H9 (cell line): ENCODE data around the gene GRIA1. TPM values are rescaled to one million over a fixed set of nuclear protein-coding genes. Genes with fewer than 3 reads are reported as not detected.
A peak's percentile ranks its signal among the peaks of the same experiment; 100 is the strongest.

Experiments used
- DNase-seq: peaks from one replicate; pipeline ENCODE4 v3.0.0-alpha.2; 2017
- H2AFZ ChIP-seq: one replicate; pipeline ENCODE4 v1.6.1; 2013; ENCODE audit warnings: mild to moderate bottlenecking, low read length, control low read depth, moderate library complexity
- H2AK5ac ChIP-seq: 2 replicates; pipeline ENCODE4 v1.6.1; 2013; ENCODE audit warnings: low read length, control low read depth, mixed read lengths; ENCODE audit not compliant: insufficient read length
- H2BK120ac ChIP-seq: one replicate; pipeline ENCODE4 v1.6.1; 2013; ENCODE audit warnings: low read depth, mild to moderate bottlenecking, low read length, control low read depth, inconsistent platforms; ENCODE audit not compliant: poor library complexity, severe bottlenecking
- H2BK12ac ChIP-seq: 2 replicates; pipeline ENCODE4 v1.6.1; 2013; ENCODE audit warnings: low read length, control low read depth, mixed read lengths, low read depth; ENCODE audit not compliant: insufficient read length
- H2BK15ac ChIP-seq: 2 replicates; pipeline ENCODE4 v1.6.1; 2013; ENCODE audit warnings: low read depth, low read length, control low read depth
- H2BK20ac ChIP-seq: one replicate; pipeline ENCODE4 v1.6.1; 2013; ENCODE audit warnings: low read depth, mild to moderate bottlenecking, low read length, control low read depth, inconsistent platforms; ENCODE audit not compliant: poor library complexity, severe bottlenecking
- H2BK5ac ChIP-seq: 2 replicates; pipeline ENCODE4 v1.6.1; 2013; ENCODE audit warnings: low read length, control low read depth, mixed read lengths; ENCODE audit not compliant: insufficient read length
- H3K14ac ChIP-seq: 2 replicates; pipeline ENCODE4 v1.6.1; 2013; ENCODE audit warnings: low read length, control low read depth; ENCODE audit not compliant: insufficient read depth
- H3K18ac ChIP-seq: 2 replicates; pipeline ENCODE4 v1.6.1; 2013; ENCODE audit warnings: low read depth, mild to moderate bottlenecking, mixed read lengths, low read length, control low read depth; ENCODE audit not compliant: insufficient read length
- H3K23ac ChIP-seq: 2 replicates; pipeline ENCODE4 v1.6.1; 2013; ENCODE audit warnings: low read length, control low read depth, mixed read lengths, low read depth; ENCODE audit not compliant: insufficient read length
- H3K23me2 ChIP-seq: 2 replicates; pipeline ENCODE4 v1.6.1; 2013; ENCODE audit warnings: low read depth, mild to moderate bottlenecking, mixed read lengths, low read length, control low read depth; ENCODE audit not compliant: insufficient read length, poor library complexity, severe bottlenecking
- H3K27ac ChIP-seq: 2 replicates; pipeline ENCODE4 v1.5.1; 2013; ENCODE audit warnings: low read length, control low read depth, mixed read lengths, low read depth; ENCODE audit not compliant: insufficient read length
- H3K27me3 ChIP-seq: 2 replicates; pipeline ENCODE4 v1.6.1; 2013; ENCODE audit warnings: low read length, control low read depth, inconsistent platforms; ENCODE audit not compliant: insufficient read depth
- H3K4ac ChIP-seq: 2 replicates; pipeline ENCODE4 v1.6.1; 2013; ENCODE audit warnings: low read depth, mild to moderate bottlenecking, control low read depth, inconsistent platforms, low read length, moderate library complexity
- H3K4me1 ChIP-seq: 2 replicates; pipeline ENCODE4 v1.6.1; 2013; ENCODE audit warnings: low read length, control low read depth, inconsistent platforms; ENCODE audit not compliant: insufficient read depth
- H3K4me2 ChIP-seq: 2 replicates; pipeline ENCODE4 v1.6.1; 2013; ENCODE audit warnings: low read length, control low read depth, mixed read lengths; ENCODE audit not compliant: insufficient read length, insufficient read depth
- H3K56ac ChIP-seq: 2 replicates; pipeline ENCODE4 v1.6.1; 2013; ENCODE audit warnings: low read depth, mild to moderate bottlenecking, mixed read lengths, low read length, control low read depth; ENCODE audit not compliant: insufficient read length
- H3K79me1 ChIP-seq: 2 replicates; pipeline ENCODE4 v1.6.1; 2013; ENCODE audit warnings: low read depth, mild to moderate bottlenecking, moderate library complexity, low read length, control low read depth, inconsistent platforms; ENCODE audit not compliant: insufficient read depth, poor library complexity, severe bottlenecking
- H3K79me2 ChIP-seq: 2 replicates; pipeline ENCODE4 v1.6.1; 2013; ENCODE audit warnings: low read length, control low read depth, inconsistent platforms; ENCODE audit not compliant: insufficient read depth
- H3K9ac ChIP-seq: 2 replicates; pipeline ENCODE4 v1.6.1; 2013; ENCODE audit warnings: low read length, control low read depth, mixed read lengths; ENCODE audit not compliant: insufficient read length; ENCODE audit errors: extremely low read depth
- H3K9me3 ChIP-seq: one replicate; pipeline ENCODE4 v1.6.1; 2013; ENCODE audit warnings: low read depth, low read length, inconsistent platforms; ENCODE audit not compliant: control insufficient read depth
- H3T11ph ChIP-seq: one replicate; pipeline ENCODE4 v1.6.1; 2013; ENCODE audit warnings: mild to moderate bottlenecking, low read length, control low read depth, inconsistent platforms
- H4K20me1 ChIP-seq: one replicate; pipeline ENCODE4 v1.6.1; 2013; ENCODE audit not compliant: control insufficient read depth, insufficient read length, insufficient read depth
- H4K5ac ChIP-seq: 2 replicates; pipeline ENCODE4 v1.6.1; 2013; ENCODE audit warnings: low read depth, mild to moderate bottlenecking, mixed read lengths, low read length, control low read depth; ENCODE audit not compliant: insufficient read length
- H4K8ac ChIP-seq: replicated peaks from 2 replicates; pipeline ENCODE4 v1.6.1; 2013; ENCODE audit warnings: low read length, control low read depth, mixed read lengths, low read depth; ENCODE audit not compliant: insufficient read length
- H4K91ac ChIP-seq: 2 replicates; pipeline ENCODE4 v1.6.1; 2013; ENCODE audit warnings: low read depth, mild to moderate bottlenecking, moderate library complexity, mixed read lengths, low read length, control low read depth; ENCODE audit not compliant: insufficient read length
- H3K27ac Mint-ChIP-seq, 3 experiments: 2 replicates in 2 of 3; 3 replicates in 1 of 3; pipeline ENCODE4 v1.8.0; 2020 to 2021; ENCODE audit warnings: mixed read lengths in 3 of 3, mild to moderate bottlenecking in 1 of 3, moderate library complexity in 1 of 3
- H3K27me3 Mint-ChIP-seq: 2 replicates; pipeline ENCODE4 v1.8.0; 2021; ENCODE audit warnings: low read depth, mild to moderate bottlenecking, moderate library complexity, mixed read lengths
- H3K36me3 Mint-ChIP-seq, 3 experiments: 2 replicates in 2 of 3; 3 replicates in 1 of 3; pipeline ENCODE4 v1.8.0; 2020 to 2021; ENCODE audit warnings: low read depth in 3 of 3, mixed read lengths in 3 of 3; ENCODE audit not compliant: insufficient read depth in 1 of 3
- H3K4me1 Mint-ChIP-seq, 2 experiments: 2 replicates each; pipeline ENCODE4 v1.8.0; 2020; ENCODE audit warnings: mixed read lengths in 2 of 2
- H3K4me3 Mint-ChIP-seq, 2 experiments: 2 replicates in 1 of 2; 3 replicates in 1 of 2; pipeline ENCODE4 v1.8.0; 2020 to 2021; ENCODE audit warnings: mild to moderate bottlenecking in 2 of 2, mixed read lengths in 2 of 2, moderate library complexity in 1 of 2
- H3K9me3 Mint-ChIP-seq, 2 experiments: 2 replicates in 1 of 2; 3 replicates in 1 of 2; pipeline ENCODE4 v1.8.0; 2020; ENCODE audit warnings: mild to moderate bottlenecking in 2 of 2, mixed read lengths in 2 of 2, moderate library complexity in 1 of 2
- CTCF ChIP-seq: fragments of 200-600 bp; sonication (generic); conservative IDR thresholded peaks from 3 replicates; pipeline ENCODE4 v1.8.0; 2021; ENCODE audit warnings: antibody characterized with exemption, mild to moderate bottlenecking
- WGBS: extraction: QIAGEN DNeasy Blood & Tissue Kit; methylation state at CpG from one replicate; pipeline ENCODE4 v1.1.7; 2013; ENCODE audit warnings: missing lambda C conversion rate, low lambda C conversion rate, mixed read lengths; ENCODE audit not compliant: insufficient read length; ENCODE audit errors: extremely low coverage; 5-methylcytosine and 5-hydroxymethylcytosine counted together
- total RNA-seq: library from RNA; stranded (reverse); gene quantifications from 2 replicates; pipeline ENCODE4 v1.2.1, GENCODE V29; 2021

Gene GRIA1
- total RNA-seq, 1 experiment from 2014 or later: 0.52 TPM

- Mint-ChIP-seq H3K4me3 (no peak overlapping the region), H3K27me3 (no peaks in the 10 kb centered on the region), H3K9me3 (no peaks in the 10 kb centered on the region; a peak in 1 of 5 replicates), H3K36me3 (no peaks in the 10 kb centered on the region), H3K27ac (no peak overlapping the region), H3K4me1 (peaks cover 26 to 29% of the 10 kb centered on the region in 2 experiments)
- H3K27me3 ChIP-seq: no peaks in the 10 kb centered on the region
- H2BK120ac ChIP-seq: no peak overlapping the region
- no peak overlapping the region for H3K18ac ChIP-seq
- no peak overlapping the region for H3K27ac ChIP-seq
- H3K4me1 ChIP-seq: peaks cover 12% of the 10 kb centered on the region; the same call in 1 of the 2 replicates
- H2AK5ac ChIP-seq: no peak overlapping the region
- no peak overlapping the region for H3K4ac ChIP-seq
- H3K23ac ChIP-seq: no peak overlapping the region
- TF ChIP-seq CTCF: peak; percentile 52; the same call in 2 of the 3 replicates
- H4K5ac ChIP-seq: no peak overlapping the region
- H2AFZ ChIP-seq: no peak overlapping the region
- no peak overlapping the region for H3T11ph ChIP-seq
- H3K4me2 ChIP-seq: no peak overlapping the region
- DNase-seq: peak; percentile 43
- H3K14ac ChIP-seq: no peak overlapping the region
- no peaks in the 10 kb centered on the region for H3K23me2 ChIP-seq
- H2BK15ac ChIP-seq: no peak overlapping the region
- no peaks in the 10 kb centered on the region for H3K9me3 ChIP-seq
- no peak overlapping the region for H3K56ac ChIP-seq
- H4K91ac ChIP-seq: no peak overlapping the region
- no peak overlapping the region for H4K8ac ChIP-seq
- no peak overlapping the region for H2BK5ac ChIP-seq
- H2BK12ac ChIP-seq: no peak overlapping the region
- H2BK20ac ChIP-seq: no peak overlapping the region
- no CpG with 5 or more reads among the region's 4 CpGs for WGBS
- H3K79me2 ChIP-seq: no peaks in the 10 kb centered on the region
- H3K79me1 ChIP-seq: no peaks in the 10 kb centered on the region
- H4K20me1 ChIP-seq: no peaks in the 10 kb centered on the region
- H3K9ac ChIP-seq: no peak overlapping the region
These were observed 336.9 kb downstream of the GRIA1 start for GRCh38 chr5:153827397-153827796.
